K562 (cell line): ENCODE results near the gene RETREG1.

Experiments used
- ETV5 ChIP-seq: sonication (generic); formaldehyde crosslinking; IDR thresholded peaks from 2 replicates; pipeline ENCODE4 v1.4.0; 2020; ENCODE audit warnings: low read depth, mild to moderate bottlenecking, missing genetic modification reagents
- KAT8 ChIP-seq: fragments of 450-650 bp; IDR thresholded peaks from 2 replicates; pipeline ENCODE4 v1.6.1; 2016; ENCODE audit warnings: low read depth, mild to moderate bottlenecking
- NFYB ChIP-seq: IDR thresholded peaks from 2 replicates; pipeline ENCODE4 v1.6.1; 2011; ENCODE audit warnings: mild to moderate bottlenecking, moderate library complexity; ENCODE audit not compliant: insufficient read length; ENCODE audit errors: extremely low read depth
- SMARCB1 ChIP-seq: IDR thresholded peaks from 2 replicates; pipeline ENCODE4 v1.6.1; 2011; ENCODE audit warnings: improper control_type of control experiment, low read depth; ENCODE audit not compliant: insufficient read length
- ZBTB17 ChIP-seq: fragments of 450-650 bp; formaldehyde crosslinking; IDR thresholded peaks from 2 replicates; pipeline ENCODE4 v1.4.0; 2020; ENCODE audit warnings: mild to moderate bottlenecking
- ZNF184 ChIP-seq: sonication (generic); formaldehyde crosslinking; IDR thresholded peaks from 2 replicates; pipeline ENCODE4 v1.5.0; 2020; ENCODE audit warnings: missing genetic modification reagents
- TF ChIP-seq, protein P1 (sequence below), 3 experiments: IDR thresholded peaks in 2 of 3; conservative IDR thresholded peaks in 1 of 3; 2 replicates each; pipeline ENCODE4 v1.5.1; 2011 to 2012; ENCODE audit warnings: low read length in 3 of 3, mild to moderate bottlenecking in 3 of 3, control low read depth in 2 of 3, improper control_type of control experiment in 1 of 3, inconsistent platforms in 1 of 3, low read depth in 1 of 3, mixed read lengths in 1 of 3, moderate library complexity in 1 of 3; ENCODE audit not compliant: insufficient read depth in 2 of 3
- TF ChIP-seq, protein P2 (sequence below): sonication (generic); formaldehyde crosslinking; IDR thresholded peaks from 2 replicates; pipeline ENCODE4 v1.8.1; 2023; ENCODE audit warnings: mild to moderate bottlenecking, missing genetic modification reagents
- TF ChIP-seq, protein P3 (sequence below): fragments of 450-650 bp; IDR thresholded peaks from 2 replicates; pipeline ENCODE4 v1.6.1; 2017; ENCODE audit warnings: mild to moderate bottlenecking, moderate library complexity

DNA sequence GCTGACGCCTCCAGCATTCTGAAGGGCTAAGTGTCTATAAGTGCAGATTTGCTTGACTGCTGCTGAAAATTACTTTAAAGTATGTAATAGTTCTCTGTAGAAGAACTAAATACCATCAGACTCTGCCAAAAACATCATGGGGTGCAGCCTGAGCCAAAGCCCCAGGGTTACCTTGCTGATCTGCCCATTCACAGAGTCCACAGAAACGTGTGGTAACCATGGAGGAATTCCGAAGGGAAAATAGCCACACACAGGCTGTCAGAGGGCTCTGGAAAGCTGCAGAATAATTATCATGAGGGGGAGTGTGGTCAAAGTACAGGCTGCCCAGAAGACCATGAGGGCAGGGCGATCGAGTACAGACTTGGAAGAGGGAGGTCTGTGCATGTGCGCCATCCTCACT is 36.4 kb downstream of the RETREG1 start:
- no peak for TF ChIP-seq NFYB
- no peak for TF ChIP-seq KAT8
- TF ChIP-seq, protein P1, sequence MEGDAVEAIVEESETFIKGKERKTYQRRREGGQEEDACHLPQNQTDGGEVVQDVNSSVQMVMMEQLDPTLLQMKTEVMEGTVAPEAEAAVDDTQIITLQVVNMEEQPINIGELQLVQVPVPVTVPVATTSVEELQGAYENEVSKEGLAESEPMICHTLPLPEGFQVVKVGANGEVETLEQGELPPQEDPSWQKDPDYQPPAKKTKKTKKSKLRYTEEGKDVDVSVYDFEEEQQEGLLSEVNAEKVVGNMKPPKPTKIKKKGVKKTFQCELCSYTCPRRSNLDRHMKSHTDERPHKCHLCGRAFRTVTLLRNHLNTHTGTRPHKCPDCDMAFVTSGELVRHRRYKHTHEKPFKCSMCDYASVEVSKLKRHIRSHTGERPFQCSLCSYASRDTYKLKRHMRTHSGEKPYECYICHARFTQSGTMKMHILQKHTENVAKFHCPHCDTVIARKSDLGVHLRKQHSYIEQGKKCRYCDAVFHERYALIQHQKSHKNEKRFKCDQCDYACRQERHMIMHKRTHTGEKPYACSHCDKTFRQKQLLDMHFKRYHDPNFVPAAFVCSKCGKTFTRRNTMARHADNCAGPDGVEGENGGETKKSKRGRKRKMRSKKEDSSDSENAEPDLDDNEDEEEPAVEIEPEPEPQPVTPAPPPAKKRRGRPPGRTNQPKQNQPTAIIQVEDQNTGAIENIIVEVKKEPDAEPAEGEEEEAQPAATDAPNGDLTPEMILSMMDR (IDR thresholded peaks at IDR 0.05 in 2 of 3, conservative IDR thresholded peaks at IDR 0.05 in 1 of 3; ENCODE audit: insufficient read depth in 2 of 3, low read depth in 1 of 3, low read length in 3 of 3): no peak
- TF ChIP-seq ETV5: no peak
- TF ChIP-seq, protein P2, sequence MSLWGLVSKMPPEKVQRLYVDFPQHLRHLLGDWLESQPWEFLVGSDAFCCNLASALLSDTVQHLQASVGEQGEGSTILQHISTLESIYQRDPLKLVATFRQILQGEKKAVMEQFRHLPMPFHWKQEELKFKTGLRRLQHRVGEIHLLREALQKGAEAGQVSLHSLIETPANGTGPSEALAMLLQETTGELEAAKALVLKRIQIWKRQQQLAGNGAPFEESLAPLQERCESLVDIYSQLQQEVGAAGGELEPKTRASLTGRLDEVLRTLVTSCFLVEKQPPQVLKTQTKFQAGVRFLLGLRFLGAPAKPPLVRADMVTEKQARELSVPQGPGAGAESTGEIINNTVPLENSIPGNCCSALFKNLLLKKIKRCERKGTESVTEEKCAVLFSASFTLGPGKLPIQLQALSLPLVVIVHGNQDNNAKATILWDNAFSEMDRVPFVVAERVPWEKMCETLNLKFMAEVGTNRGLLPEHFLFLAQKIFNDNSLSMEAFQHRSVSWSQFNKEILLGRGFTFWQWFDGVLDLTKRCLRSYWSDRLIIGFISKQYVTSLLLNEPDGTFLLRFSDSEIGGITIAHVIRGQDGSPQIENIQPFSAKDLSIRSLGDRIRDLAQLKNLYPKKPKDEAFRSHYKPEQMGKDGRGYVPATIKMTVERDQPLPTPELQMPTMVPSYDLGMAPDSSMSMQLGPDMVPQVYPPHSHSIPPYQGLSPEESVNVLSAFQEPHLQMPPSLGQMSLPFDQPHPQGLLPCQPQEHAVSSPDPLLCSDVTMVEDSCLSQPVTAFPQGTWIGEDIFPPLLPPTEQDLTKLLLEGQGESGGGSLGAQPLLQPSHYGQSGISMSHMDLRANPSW (CRISPR knock-in tag): no peak
- no peak for TF ChIP-seq ZBTB17 (CRISPR knock-in tag)
- no peak for TF ChIP-seq SMARCB1
- TF ChIP-seq ZNF184 (CRISPR knock-in tag): no peak
- TF ChIP-seq, protein P3, sequence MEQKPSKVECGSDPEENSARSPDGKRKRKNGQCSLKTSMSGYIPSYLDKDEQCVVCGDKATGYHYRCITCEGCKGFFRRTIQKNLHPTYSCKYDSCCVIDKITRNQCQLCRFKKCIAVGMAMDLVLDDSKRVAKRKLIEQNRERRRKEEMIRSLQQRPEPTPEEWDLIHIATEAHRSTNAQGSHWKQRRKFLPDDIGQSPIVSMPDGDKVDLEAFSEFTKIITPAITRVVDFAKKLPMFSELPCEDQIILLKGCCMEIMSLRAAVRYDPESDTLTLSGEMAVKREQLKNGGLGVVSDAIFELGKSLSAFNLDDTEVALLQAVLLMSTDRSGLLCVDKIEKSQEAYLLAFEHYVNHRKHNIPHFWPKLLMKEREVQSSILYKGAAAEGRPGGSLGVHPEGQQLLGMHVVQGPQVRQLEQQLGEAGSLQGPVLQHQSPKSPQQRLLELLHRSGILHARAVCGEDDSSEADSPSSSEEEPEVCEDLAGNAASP: no peak
